ENCODE data around the gene TMEM179. TPM values are rescaled to one million over a fixed set of nuclear protein-coding genes. Genes with fewer than 3 reads are reported as not detected.

TMEM179 gene
- total and polyA plus RNA-seq, 2 donors (not counting 3 experiments of a cell fraction or from before 2014, with no cell fraction given), result 0.14 TPM; not detected in 1

DNA sequence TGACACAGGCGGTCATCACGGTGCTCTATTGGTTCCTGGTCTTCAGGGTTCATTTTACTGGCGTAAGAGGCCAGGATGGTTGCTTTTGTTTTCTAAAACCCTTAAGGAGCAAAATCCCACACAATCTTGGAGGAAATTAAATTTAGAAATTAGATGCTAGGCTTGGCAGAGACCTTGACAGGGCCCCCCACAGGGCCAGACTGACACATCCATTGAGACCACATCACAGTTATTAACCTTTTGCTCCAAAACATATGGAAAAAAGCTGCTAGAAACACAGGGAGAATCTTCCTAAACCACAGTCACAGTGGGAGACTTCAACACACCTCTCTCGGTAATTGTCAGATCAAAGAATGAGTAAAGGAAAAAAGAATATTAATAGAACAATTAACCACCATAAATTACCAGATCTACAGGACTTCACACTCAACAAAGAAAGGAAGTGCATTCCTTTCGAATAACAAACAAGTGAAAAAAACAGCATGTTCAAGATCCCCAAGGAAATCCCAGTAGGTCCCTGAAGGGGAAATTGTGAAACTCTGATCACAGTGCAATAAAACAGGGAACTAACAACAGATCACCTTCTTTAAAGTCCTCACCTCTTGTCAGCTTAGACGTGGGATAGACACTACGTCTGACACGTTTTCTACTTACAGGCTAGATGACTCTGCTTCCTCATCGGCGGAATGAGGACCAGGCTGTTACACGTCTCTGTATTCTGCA, 40.2 kb upstream of the TMEM179 start:
- no TSS peak for BruUV-seq (replicated peaks)
- no peaks in the 10 kb centered on the region for H3K36me3 ChIP-seq (ENCODE audit: control insufficient read depth in 2 of 2, extremely low read depth in 1 of 2, insufficient read depth in 2 of 2, low read length in 2 of 2)
- H3K9me3 ChIP-seq (replicated peaks; ENCODE audit: control insufficient read depth, insufficient read depth, low read length), result no peaks in the 10 kb centered on the region
- no peaks in the 10 kb centered on the region for H3K9me1 ChIP-seq (replicated peaks; ENCODE audit: control insufficient read depth, extremely low read depth, insufficient read depth, low read length)
- no peak overlapping the region for H3K4me3 ChIP-seq (replicated peaks in 1 of 3; ENCODE audit: insufficient read depth in 1 of 3, low read depth in 1 of 3, low read length in 3 of 3)
- POLR2A ChIA-PET, result no interaction called here
- no peaks in the 10 kb centered on the region for H3K79me2 ChIP-seq (ENCODE audit: control insufficient read depth, insufficient read depth, low read length)
- dilution Hi-C loops (cut with MboI; ENCODE audit: extremely low pct_ligation_motif_present, low sequenced_read_pairs), result no loop called here
- H3K27ac ChIP-seq (ENCODE audit: insufficient read depth, low read depth, low read length), result no peak overlapping the region
- H3K4me1 ChIP-seq (ENCODE audit: control insufficient read depth, extremely low read depth, insufficient read depth, low read length), result peaks cover under 1% of the 10 kb centered on the region
- no peak overlapping the region for H3K9ac ChIP-seq (replicated peaks; ENCODE audit: extremely low read depth, insufficient read depth, low read length)
- intact Hi-C loops (cut with micrococcal nuclease), result no loop called here
- no peak for FAIRE-seq
- CTCF ChIA-PET, result interaction anchor here (1.0 kb wide), 1 partner anchor 567 kb away, joined by 3 read pairs; no protein-coding TSS in a partner anchor
- no peaks in the 10 kb centered on the region for H4K20me1 ChIP-seq (replicated peaks; ENCODE audit: control insufficient read depth, extremely low read depth, insufficient read depth, low read length)
- TF ChIP-seq JUN (IDR thresholded peaks at IDR 0.05; ENCODE audit: borderline replicate concordance, insufficient read depth, insufficient read length, low read depth), result no peak
- TF ChIP-seq, protein P1, sequence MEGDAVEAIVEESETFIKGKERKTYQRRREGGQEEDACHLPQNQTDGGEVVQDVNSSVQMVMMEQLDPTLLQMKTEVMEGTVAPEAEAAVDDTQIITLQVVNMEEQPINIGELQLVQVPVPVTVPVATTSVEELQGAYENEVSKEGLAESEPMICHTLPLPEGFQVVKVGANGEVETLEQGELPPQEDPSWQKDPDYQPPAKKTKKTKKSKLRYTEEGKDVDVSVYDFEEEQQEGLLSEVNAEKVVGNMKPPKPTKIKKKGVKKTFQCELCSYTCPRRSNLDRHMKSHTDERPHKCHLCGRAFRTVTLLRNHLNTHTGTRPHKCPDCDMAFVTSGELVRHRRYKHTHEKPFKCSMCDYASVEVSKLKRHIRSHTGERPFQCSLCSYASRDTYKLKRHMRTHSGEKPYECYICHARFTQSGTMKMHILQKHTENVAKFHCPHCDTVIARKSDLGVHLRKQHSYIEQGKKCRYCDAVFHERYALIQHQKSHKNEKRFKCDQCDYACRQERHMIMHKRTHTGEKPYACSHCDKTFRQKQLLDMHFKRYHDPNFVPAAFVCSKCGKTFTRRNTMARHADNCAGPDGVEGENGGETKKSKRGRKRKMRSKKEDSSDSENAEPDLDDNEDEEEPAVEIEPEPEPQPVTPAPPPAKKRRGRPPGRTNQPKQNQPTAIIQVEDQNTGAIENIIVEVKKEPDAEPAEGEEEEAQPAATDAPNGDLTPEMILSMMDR (IDR thresholded peaks at IDR 0.05; ENCODE audit: extremely low read depth in 1 of 2, insufficient read depth in 1 of 2, low read depth in 1 of 2, low read length in 2 of 2), result no peak
- TF ChIP-seq, protein P2, sequence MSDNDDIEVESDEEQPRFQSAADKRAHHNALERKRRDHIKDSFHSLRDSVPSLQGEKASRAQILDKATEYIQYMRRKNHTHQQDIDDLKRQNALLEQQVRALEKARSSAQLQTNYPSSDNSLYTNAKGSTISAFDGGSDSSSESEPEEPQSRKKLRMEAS (IDR thresholded peaks at IDR 0.05; ENCODE audit: insufficient read depth, insufficient read length), result no peak
- TF ChIP-seq MYC (IDR thresholded peaks at IDR 0.05; ENCODE audit: low read depth, low read length), result no peak
- no peak for TF ChIP-seq EZH2 (IDR thresholded peaks at IDR 0.05; ENCODE audit: borderline replicate concordance, low read depth, low read length, severe bottlenecking)
- TF ChIP-seq FOS (IDR thresholded peaks at IDR 0.05; ENCODE audit: borderline replicate concordance, insufficient read depth, low read length), result no peak
- TF ChIP-seq GATA2 (IDR thresholded peaks at IDR 0.05; ENCODE audit: insufficient read depth, insufficient read length, low read depth, low read length), result no peak
- no peak for TF ChIP-seq POLR2A (IDR thresholded peaks at IDR 0.05; ENCODE audit: low read depth, low read length)
- no peak overlapping the region for H2AFZ ChIP-seq (ENCODE audit: low read depth, low read length)
- H3K4me2 ChIP-seq (ENCODE audit: insufficient read depth, low read length), result no peak overlapping the region
- DNase-seq (ENCODE audit: low read depth, low spot score), result no peak
- peaks cover 0 to 8% of the 10 kb centered on the region in 2 experiments for H3K27me3 ChIP-seq (ENCODE audit: control insufficient read depth in 2 of 2, insufficient read depth in 2 of 2, low read length in 2 of 2)

Data from endothelial cell of umbilical vein (primary cell).